ENCODE results near the gene CBS.

GRCh38 chr21:43018519-43018918, 57.1 kb downstream of the CBS start:
- TF ChIP-seq CTCF (IDR thresholded peaks at IDR 0.05; ENCODE audit: low read depth, low read length), result no peak
- no peak for TF ChIP-seq POLR2A (IDR thresholded peaks at IDR 0.05; ENCODE audit: extremely low read depth, insufficient read length)
- TF ChIP-seq MAX (IDR thresholded peaks at IDR 0.05; ENCODE audit: low read depth, low read length), result no peak
- TF ChIP-seq MYC (IDR thresholded peaks at IDR 0.05; ENCODE audit: low read depth, low read length), result no peak

All from NB4 (cell line).